ENCODE results near the gene APP.

GRCh38 chr21:26028183-26028582 is 142.4 kb downstream of the APP start:
- no peak for TF ChIP-seq POLR2A (IDR thresholded peaks at IDR 0.05; ENCODE audit: low read depth, low read length)
- TF ChIP-seq POLR2AphosphoS5 (IDR thresholded peaks at IDR 0.05; ENCODE audit: low read depth, low read length): no peak
